ENCODE data around the gene GNA12.
"Not testable (repeated sequence)": the region's sequence is repeated elsewhere in the genome, so short reads cannot be mapped to it uniquely, and the experiment has no call there.

GNA12 gene

GRCh38 chr7:2864204-2864985 lies 20.3 kb upstream of the GNA12 start:
- no peak for FAIRE-seq

GRCh38 chr7:2863461-2864066 lies 19.5 kb upstream of the GNA12 start:
- FAIRE-seq, result no peak

DNA sequence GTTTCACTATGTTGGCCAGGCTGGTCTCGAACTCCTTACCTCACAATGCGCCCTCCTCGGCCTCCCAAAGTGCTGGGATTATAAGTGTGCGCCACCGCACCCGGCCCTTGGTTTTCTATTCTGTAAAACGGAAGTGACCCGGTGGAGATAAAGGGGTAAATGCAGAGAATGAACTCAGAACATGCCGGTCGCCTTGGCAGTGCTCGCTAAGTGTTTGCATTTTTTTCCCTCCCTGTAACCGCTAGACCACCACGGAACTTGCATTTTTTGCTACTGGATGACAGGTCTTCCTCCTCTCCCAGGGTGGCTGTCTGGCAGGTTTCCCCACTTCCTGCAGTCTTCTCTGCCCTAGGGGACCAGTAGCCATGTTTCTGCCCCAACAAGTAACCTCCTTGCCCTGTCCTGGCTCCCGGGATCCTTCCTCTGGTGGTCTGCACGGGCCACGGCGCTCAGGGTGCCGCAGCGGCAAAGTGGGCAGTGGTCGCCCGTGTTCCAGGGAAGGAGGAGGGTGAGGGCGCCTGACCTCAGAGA lies 18.8 kb upstream of the GNA12 start:
- no peak for FAIRE-seq

GRCh38 chr7:2861509-2861908 lies 17.4 kb upstream of the GNA12 start:
- FAIRE-seq, result no peak

GRCh38 chr7:2860627-2861133 lies 16.6 kb upstream of the GNA12 start:
- no peak for FAIRE-seq

GRCh38 chr7:2859952-2860351 lies 15.8 kb upstream of the GNA12 start:
- FAIRE-seq, result no peak

DNA sequence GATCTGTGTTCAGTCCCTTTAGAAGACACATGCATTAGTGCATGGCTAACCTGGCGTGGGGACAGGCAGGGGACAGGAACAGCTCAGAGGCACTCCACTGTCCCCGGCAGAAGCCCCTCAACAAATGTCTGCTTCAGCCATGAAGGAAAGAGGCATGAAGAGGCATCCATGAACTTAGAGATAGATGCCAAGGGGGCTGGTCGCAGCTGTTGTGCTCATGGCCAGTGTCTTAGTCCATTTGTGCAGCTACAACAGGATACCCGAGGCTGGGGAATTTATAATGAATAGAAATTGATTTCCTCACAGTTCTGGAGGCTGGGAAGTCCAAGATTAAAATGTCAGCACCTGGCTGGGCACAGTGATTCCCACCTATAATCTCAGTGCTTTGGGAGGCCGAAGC lies 14.5 kb upstream of the GNA12 start:
- FAIRE-seq, result no peak

GRCh38 chr7:2856388-2857169 lies 12.5 kb upstream of the GNA12 start:
- no peak for FAIRE-seq

DNA sequence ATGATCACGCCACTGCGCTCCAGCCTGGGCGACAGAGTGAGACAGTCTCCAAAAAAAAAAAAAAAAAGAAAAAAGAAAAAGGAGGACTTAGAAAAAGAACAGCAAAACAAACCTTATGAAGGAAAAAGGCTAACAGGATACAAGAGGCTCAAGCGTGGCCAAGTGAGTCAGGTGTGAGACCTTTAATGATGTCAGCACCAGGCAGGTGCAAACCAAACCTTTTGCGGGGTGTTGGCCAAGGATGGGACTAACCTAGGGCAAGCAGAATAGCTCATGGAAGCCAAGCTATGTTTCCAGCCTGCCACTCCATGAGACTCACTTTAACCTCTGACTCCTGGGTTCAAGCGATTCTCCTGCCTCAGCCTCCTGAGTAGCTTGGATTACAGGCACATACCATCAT lies 11.3 kb upstream of the GNA12 start:
- no peak for FAIRE-seq

GRCh38 chr7:2853552-2853951 lies 9.4 kb upstream of the GNA12 start:
- FAIRE-seq, result not testable (repeated sequence)

GRCh38 chr7:2853147-2853546 lies 9.0 kb upstream of the GNA12 start:
- no peak for FAIRE-seq

GRCh38 chr7:2851497-2851896 lies 7.4 kb upstream of the GNA12 start:
- FAIRE-seq, result no peak

DNA sequence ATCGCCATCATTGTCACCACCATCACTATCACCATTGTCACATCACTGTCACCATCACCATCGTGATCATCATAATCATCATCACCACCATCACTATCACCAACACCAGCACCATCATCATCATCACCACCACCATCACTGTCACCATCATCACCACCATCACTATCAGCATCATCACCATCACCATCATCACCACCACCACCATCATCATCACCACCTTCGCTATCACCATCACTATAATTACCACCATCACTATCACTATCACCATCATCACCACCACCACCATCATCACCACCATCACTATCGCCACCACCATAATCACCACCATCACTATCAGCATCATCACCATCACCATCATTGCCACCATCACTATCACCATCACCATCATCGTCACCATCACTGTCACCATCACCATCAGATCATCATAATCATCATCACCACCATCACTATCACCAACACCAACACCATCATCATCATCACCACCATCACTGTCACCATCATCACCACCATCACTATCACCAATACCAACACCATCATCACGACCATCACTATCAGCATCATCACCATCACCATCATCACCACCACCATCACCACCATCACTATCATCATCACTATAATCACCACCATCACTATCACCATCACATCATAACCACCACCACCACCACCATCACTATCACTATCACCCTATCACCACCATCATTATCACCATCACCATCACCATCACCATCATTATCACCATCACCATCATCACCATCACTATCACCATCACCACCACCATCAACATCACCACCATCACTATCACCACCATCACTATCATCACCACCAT lies 6.0 kb upstream of the GNA12 start:
- FAIRE-seq, result no peak

DNA sequence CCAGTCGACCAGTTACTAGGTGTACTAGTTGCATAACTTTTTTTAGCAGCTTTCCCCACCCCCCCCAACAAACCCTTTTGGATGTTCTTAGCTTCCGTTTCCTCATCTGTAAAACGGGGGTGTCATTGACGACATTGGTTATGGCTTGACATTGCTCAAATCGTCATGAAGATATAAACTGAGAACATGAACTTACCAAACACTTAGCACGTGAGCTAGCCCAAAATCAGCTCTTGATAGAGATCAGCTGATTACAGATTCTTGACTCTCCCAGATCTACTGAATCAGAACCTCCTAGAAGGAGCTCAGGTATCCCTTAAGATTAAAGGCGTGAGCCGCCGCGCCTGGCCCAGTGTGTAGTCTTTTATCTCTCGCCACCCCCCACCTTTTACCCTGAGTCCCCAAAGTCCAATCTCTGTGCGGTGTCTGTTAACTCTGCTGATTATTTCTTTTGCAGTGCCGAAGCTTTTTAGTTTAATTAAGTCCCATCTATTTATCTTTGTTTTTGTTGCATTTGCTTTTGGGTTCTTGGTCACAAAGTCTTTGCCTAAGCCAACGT lies 1.0 kb upstream of the GNA12 start:
- no peak for FAIRE-seq

DNA sequence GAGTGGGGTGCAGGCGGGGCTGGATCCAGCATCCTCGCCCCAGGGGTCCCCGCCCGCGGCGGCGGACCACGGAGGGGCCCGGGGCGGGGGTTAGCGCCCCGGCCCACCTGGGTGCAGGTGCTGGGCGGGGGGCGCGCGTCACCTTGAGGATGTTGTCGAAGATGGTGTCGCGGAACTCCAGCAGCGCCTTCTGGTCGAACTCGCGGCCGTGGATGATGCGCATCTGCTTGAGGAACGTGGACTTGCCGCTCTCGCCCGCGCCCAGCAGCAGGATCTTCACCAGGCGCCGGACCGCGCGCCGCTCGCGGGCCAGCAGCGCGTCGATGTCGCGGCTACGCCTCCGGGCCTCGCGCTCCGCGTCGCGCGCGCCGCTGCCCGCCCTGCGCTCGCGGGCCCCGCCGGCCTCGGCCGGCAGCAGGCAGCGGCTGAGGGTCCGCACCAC lies 376 bp downstream of the GNA12 start:
- no peak for FAIRE-seq

DNA sequence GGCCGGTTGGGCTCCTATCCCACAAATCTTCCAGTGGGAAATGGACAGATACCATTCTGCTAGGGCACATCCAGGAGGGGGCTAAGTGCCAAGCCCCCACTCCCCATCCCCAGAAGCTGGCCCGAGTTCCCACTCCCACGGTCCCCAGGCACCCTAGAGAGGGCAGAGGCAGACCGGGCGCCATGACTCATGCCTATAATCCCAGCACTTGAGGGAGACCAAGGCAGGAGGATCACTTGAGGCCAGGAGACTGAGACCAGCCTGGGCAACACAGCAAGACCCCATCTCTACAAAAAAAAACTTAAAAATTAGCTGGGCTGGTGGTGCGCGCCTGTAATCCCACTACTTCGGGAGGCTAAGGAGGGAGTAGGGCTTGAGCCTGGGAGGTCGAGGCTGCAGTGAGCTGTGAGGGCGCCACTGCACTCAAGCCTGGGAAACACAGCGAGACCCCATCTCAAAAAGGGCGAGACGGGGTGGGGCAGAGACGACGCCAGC lies 870 bp downstream of the GNA12 start:
- no peak for FAIRE-seq

- FAIRE-seq, result no peak
Observed at GRCh38 chr7:2841907-2842306, 2.2 kb downstream of the GNA12 start.

DNA sequence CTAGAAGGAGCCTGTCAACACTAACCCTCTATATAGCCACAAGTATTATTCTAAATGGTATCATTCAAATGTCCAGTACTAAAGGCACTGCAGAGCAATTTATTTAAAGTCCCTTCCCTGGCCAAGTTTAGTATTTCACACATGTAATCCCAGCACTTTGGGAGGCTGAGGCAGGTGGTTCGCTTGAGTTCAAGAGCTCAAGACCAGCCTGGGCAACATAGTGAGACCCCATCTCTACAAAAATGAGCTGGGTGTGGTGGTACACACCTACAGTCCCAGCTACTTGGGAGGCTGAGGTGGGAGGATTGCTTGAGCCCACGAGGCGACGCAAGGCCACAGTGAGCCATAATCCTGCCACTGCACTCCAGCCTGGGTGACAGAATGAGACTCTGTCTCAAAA lies 3.6 kb downstream of the GNA12 start:
- no peak for FAIRE-seq

DNA sequence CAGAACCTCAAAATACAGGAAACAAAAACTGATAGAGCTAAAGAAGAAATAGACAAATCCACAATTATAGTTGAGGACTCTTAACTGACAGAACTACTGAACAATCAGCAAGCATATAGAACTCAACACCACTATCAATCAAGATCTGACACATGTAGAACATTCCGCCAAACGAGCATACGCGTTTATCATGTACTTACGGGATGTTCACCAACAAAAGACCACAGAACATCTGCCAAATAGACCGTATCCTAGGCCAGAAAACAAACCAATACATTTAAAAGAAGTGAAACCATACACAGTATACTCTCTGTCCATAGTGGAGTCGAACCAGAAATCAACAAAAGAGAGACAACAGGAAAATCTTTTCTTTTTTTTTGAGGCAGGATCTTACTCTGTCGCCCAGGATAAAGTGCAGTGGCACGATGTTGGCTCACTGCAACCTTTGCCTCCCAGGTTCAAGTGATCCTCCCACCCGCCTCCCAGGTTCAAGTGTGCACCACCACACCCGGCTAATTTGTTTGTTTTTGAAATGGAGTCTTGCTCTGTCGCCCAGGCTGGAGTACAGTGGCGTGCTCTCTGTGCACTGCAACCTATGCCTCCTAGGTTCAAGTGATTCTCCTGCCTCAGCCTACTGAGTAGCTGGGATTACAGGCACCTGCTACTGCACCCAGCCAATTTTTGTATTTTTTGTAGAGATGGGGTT lies 5.1 kb downstream of the GNA12 start:
- FAIRE-seq, result no peak

DNA sequence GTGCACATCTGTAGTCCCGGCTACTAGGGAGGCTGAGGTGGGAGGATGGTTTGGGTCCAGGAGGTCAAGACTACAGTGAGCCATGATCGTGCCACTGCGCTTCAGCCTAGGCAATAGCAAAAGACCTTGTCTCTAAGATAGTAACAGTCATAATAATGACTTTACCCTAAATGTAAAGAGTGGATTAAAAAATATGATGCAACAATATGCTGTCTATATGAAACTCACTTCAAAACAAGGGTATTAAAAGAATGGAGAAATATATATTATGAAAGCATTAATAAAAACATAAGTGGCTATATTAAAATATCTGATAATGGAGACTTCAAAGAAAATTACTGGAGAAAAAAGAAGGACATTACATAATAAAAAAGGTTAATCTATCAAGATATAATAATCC lies 5.7 kb downstream of the GNA12 start:
- FAIRE-seq, result peak; percentile 21

DNA sequence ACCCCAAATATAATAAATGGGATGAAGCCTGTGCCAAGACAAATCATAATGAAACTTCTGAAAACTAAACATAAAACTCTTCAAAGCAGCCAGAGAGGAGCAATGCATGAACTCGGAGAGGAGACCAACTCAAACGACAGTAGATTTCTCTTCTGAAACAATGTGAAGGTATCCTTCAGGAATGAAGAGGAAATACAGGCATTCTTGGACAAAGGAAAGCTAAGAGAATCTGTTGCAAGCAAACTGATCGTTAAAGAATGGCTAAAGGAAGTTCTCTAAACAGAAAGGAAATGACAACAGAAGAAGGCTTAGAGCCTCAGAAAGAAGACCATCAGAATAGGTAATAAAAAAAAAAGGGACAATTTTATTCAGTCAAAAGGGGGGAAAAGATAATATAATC lies 6.6 kb downstream of the GNA12 start:
- FAIRE-seq, result no peak
